ENCODE data around the gene LTC4S.

The LTC4S gene

GRCh38 chr5:179799644-179799973, 5.8 kb downstream of the LTC4S start:
- POLR2A ChIA-PET, result no interaction called here
- TF ChIP-seq CTCF (IDR thresholded peaks at IDR 0.05; ENCODE audit: control extremely low read depth, extremely low read depth, low read depth, missing control alignments), result no peak
- CTCF ChIA-PET, result interaction anchor here (1.2 kb wide), 1 partner anchor 12 kb away, joined by 3 read pairs; no protein-coding TSS in a partner anchor

GRCh38 chr5:179800071-179800695, 6.4 kb downstream of the LTC4S start:
- ChIA-PET CTCF (interaction anchor here (1.0 to 1.2 kb wide), 2 partner anchors 11 to 13 kb away, joined by 3 to 4 read pairs; no protein-coding TSS in a partner anchor), POLR2A (no interaction called here)
- DNase-seq (ENCODE audit: extremely low spot score), result no peak
- TF ChIP-seq CTCF (IDR thresholded peaks at IDR 0.05; ENCODE audit: control extremely low read depth, extremely low read depth, low read depth, missing control alignments), result no peak

More at GRCh38 chr5:179799644-179799973, 5.8 kb downstream of the LTC4S start:
- DNase-seq (ENCODE audit: extremely low spot score), result no peak

DNA sequence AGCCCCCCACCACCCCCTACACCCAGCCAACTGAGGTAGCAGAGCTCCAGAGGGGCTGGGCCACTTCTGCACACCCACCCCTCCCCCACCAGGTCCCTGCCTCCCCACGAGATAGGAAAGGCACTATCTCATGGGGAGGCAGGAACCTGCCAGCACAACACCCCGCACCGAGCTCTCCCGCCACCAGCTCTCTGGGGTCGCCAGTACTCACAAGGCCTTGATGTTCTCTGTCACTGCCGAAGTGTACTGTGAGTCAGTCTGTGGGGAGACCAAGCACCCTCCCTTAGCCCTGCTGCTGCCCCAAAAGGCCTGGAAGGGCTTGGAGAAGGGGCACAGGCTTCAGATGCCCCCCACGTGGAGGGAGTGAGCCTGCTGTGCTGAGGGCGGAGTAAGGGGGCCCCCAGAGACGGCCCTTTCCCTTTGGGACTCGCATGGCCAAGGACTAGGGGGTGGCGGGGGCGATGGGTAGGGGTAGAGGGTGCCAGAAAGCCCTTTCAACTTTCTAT, 7.0 kb downstream of the LTC4S start:
- TF ChIP-seq CTCF (IDR thresholded peaks at IDR 0.05; ENCODE audit: control extremely low read depth, extremely low read depth, low read depth, missing control alignments), result no peak
- DNase-seq (ENCODE audit: extremely low spot score), result no peak
- POLR2A ChIA-PET, result no interaction called here
- CTCF ChIA-PET, result interaction anchor here (1.0 to 3.2 kb wide), 6 partner anchors 13 to 515 kb away, joined by 3 to 20 read pairs (median 6); partner anchors contain the start of gene MRNIP

GRCh38 chr5:179801304-179802206, 7.8 kb downstream of the LTC4S start:
- peak; percentile 73 for TF ChIP-seq CTCF (IDR thresholded peaks at IDR 0.05; ENCODE audit: control extremely low read depth, extremely low read depth, low read depth, missing control alignments)
- ChIA-PET CTCF (interaction anchor here (0.6 to 3.5 kb wide), 41 partner anchors 8 to 515 kb away, joined by 3 to 20 read pairs (median 4); partner anchors contain the start of genes LTC4S, MRNIP and SQSTM1), POLR2A (interaction anchor here (0.8 to 1.0 kb wide), 3 partner anchors 19 to 186 kb away, joined by 3 to 8 read pairs (median 3); partner anchors contain the start of gene SQSTM1)
- peak; percentile 80 for DNase-seq (ENCODE audit: extremely low spot score)

- DNase-seq (ENCODE audit: extremely low spot score), result no peak
- TF ChIP-seq CTCF (IDR thresholded peaks at IDR 0.05; ENCODE audit: control extremely low read depth, extremely low read depth, low read depth, missing control alignments), result no peak
- ChIA-PET CTCF (interaction anchor here (0.6 to 3.5 kb wide), 39 partner anchors 9 to 214 kb away, joined by 3 to 20 read pairs (median 4); partner anchors contain the start of genes LTC4S, MRNIP and SQSTM1), POLR2A (interaction anchor here (0.8 to 1.0 kb wide), 3 partner anchors 18 to 187 kb away, joined by 3 to 8 read pairs (median 3); partner anchors contain the start of gene SQSTM1)
Measured at GRCh38 chr5:179802207-179802883, 8.6 kb downstream of the LTC4S start.

All from GM10248 (cell line).